ENCODE measurements around the gene MICU1. TPM values are rescaled to one million over a fixed set of nuclear protein-coding genes. Genes with fewer than 3 reads are reported as not detected.
"Not testable (repeated sequence)": the region's sequence is repeated elsewhere in the genome, so short reads cannot be mapped to it uniquely, and the experiment has no call there.

MICU1 gene
- total RNA-seq, 1 experiment from 2014 or later: 25.5 TPM

DNA sequence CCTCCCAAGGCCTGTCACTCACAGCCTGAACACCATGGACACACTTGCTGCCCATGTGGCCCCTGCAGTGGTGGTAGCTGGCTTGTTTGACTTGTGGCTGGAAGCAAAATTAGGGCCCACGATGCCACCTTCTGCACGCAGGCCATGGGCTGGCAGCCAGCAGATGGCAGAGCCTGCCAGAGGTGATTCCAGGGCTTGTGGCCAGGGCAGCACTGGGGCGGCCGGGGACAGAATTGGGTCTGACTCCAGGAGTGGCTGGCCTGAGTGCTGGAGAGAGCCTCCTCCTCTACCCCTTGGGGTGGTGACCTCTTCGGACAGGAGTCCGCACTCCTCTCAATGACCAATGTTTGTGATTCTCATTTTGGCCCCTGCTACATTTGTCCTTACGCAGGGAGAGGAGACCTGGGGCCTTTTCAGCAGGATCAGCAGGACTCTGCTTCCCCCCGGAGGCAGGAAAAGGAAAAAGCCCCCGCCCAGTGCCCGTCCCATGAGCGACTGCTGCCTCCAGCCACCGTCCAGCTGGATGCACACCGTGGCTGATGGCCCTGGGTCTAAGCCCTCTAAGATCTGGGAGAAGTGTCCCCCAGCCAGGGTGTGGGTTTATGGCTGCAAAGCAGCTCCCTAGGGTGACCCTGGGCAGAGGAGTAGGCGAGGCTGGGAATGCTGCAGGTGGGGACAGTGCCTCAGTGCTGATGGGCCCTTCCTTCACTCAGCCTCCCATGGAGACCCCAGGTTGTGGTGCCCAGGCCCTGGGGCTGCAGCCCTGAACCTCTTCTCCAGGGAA is 297.6 kb downstream of the MICU1 start:
- Mint-ChIP-seq H3K4me3 (ENCODE audit: unreplicated experiment) (no peak overlapping the region), H3K9me3 (ENCODE audit: unreplicated experiment) (no peaks in the 10 kb centered on the region), H3K4me1 (ENCODE audit: insufficient read depth, unreplicated experiment) (peaks cover 29% of the 10 kb centered on the region), H3K27me3 (ENCODE audit: insufficient read depth, unreplicated experiment) (no peaks in the 10 kb centered on the region), H3K36me3 (ENCODE audit: insufficient read depth, unreplicated experiment) (peaks cover 14% of the 10 kb centered on the region), H3K27ac (ENCODE audit: low read depth, unreplicated experiment) (peak overlapping the region; percentile 7)
- TF ChIP-seq, protein P1, sequence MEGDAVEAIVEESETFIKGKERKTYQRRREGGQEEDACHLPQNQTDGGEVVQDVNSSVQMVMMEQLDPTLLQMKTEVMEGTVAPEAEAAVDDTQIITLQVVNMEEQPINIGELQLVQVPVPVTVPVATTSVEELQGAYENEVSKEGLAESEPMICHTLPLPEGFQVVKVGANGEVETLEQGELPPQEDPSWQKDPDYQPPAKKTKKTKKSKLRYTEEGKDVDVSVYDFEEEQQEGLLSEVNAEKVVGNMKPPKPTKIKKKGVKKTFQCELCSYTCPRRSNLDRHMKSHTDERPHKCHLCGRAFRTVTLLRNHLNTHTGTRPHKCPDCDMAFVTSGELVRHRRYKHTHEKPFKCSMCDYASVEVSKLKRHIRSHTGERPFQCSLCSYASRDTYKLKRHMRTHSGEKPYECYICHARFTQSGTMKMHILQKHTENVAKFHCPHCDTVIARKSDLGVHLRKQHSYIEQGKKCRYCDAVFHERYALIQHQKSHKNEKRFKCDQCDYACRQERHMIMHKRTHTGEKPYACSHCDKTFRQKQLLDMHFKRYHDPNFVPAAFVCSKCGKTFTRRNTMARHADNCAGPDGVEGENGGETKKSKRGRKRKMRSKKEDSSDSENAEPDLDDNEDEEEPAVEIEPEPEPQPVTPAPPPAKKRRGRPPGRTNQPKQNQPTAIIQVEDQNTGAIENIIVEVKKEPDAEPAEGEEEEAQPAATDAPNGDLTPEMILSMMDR (IDR thresholded peaks at IDR 0.05; ENCODE audit: unreplicated experiment): peak; percentile 51
- intact Hi-C loops (cut with micrococcal nuclease): loop anchor here (1.0 to 2.0 kb wide), 2 partner anchors 84 to 201 kb away; no protein-coding TSS in a partner anchor
- BruUV-seq (replicated peaks): no TSS peak
- CTCF ChIA-PET: interaction anchor here (0.5 to 6.0 kb wide), 18 partner anchors 10 to 344 kb away, joined by 3 to 52 read pairs (median 4); partner anchors contain the start of gene DDIT4
- POLR2A ChIA-PET: interaction anchor here (0.5 to 12.8 kb wide), 10 partner anchors 7 to 99 kb away, joined by 3 to 399 read pairs (median 4); partner anchors contain the start of gene DDIT4
- peak; percentile 83 for DNase-seq (ENCODE audit: unreplicated experiment)

DNA sequence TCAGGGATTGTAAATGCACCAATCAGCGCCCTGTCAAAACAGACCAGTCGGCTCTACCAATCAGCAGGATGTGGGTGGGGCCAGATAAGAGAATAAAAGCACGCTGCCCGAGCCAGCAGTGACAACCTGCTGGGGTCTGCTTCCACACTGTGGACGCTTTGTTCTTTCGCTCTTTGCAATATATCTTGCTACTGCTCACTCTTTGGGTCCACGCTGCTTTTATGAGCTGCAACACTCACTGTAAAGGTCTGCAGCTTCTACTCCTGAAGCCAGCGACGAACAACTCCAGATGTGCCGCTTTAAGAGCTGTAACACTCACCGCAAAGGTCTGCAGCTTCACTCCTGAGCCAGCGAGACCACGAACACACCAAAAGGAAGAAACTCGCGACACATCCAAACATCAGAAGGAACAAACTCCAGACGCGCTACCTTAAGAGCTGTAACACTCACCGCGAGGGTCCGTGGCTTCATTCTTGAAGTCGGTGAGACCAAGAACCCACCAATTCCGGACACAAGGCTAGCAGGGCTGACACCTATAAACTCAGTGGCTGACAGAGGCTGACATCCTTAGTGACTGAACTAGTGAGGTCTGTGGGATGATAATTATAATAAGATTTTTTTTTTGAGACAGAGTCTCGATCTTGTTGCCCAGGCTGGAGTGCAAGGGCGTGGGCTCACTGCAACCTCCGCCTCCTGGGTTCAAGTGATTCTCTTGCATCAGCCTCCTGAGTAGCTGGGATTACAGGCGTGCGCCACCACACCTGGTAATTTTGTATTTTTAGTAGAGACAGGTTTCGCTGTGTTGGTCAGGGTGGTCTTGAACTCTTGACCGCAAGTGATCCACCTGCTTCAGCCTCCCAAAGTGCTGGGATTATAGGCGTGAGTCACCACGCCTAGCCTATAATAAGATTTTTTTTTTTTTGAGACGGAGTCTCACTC is 298.9 kb downstream of the MICU1 start:
- H3K9me3 Mint-ChIP-seq (ENCODE audit: unreplicated experiment); BruUV-seq (replicated peaks); H3K27me3 Mint-ChIP-seq (ENCODE audit: insufficient read depth, unreplicated experiment); H3K4me3 Mint-ChIP-seq (ENCODE audit: unreplicated experiment); intact Hi-C loops (cut with micrococcal nuclease); H3K27ac Mint-ChIP-seq (ENCODE audit: low read depth, unreplicated experiment); DNase-seq (ENCODE audit: unreplicated experiment): not testable (repeated sequence)
- ChIA-PET POLR2A (interaction anchor here (1.4 to 12.8 kb wide), 4 partner anchors 11 to 82 kb away, joined by 4 to 399 read pairs (median 10); partner anchors contain the start of gene DDIT4), CTCF (interaction anchor here (0.5 to 6.0 kb wide), 14 partner anchors 26 to 441 kb away, joined by 3 to 52 read pairs (median 3); partner anchors contain the start of gene DDIT4)
- H3K36me3 Mint-ChIP-seq (ENCODE audit: insufficient read depth, unreplicated experiment): peaks cover 12% of the 10 kb centered on the region
- H3K4me1 Mint-ChIP-seq (ENCODE audit: insufficient read depth, unreplicated experiment): peaks cover 32% of the 10 kb centered on the region

DNA sequence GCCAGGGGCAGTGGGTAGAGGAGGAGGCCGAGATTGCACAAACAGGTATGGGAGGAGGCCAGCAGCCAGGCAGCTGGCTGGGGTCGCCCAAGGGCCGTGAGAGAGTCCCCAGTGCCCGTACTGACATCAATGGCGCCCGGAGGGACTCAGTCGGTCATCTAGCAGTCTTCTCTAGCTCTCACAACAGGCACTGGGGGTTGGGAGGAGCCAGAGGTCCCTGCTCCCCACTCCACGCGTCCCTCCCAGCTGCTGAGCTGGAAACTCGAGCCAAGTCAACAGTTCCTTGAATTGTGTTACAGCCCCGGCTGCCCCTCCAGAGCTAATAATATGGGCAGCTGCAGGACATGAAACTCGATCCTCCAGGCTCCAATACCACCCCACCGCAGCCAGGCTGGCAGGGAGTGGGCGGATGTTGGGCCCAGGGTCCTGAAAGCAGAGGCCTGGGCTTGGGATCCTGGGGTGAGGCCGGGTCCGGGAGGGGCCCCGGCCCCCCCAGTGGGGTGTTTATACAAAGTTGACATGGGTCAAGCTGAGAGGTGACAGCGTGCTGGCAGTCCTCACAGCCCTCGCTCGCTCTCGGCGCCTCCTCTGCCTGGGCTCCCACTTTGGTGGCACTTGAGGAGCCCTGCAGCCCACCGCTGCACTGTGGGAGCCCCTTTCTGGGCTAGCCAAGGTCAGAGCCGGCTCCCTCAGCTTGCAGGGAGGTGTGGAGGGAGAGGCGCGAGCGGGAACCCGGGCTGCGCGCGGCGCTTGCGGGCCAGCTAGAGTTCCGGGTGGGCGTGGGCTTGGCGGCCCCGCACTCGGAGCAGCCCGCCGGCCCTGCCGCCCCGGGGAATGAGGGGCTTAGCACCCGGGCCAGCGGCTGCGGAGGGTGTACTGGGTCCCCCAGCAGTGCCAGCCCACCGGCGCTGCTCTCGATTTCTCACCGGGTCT is 300.4 kb downstream of the MICU1 start:
- intact Hi-C loops (cut with micrococcal nuclease); BruUV-seq (replicated peaks); H3K27ac Mint-ChIP-seq (ENCODE audit: low read depth, unreplicated experiment); H3K9me3 Mint-ChIP-seq (ENCODE audit: unreplicated experiment); H3K27me3 Mint-ChIP-seq (ENCODE audit: insufficient read depth, unreplicated experiment); H3K4me3 Mint-ChIP-seq (ENCODE audit: unreplicated experiment): not testable (repeated sequence)
- H3K4me1 Mint-ChIP-seq (ENCODE audit: insufficient read depth, unreplicated experiment): peaks cover 34% of the 10 kb centered on the region
- H3K36me3 Mint-ChIP-seq (ENCODE audit: insufficient read depth, unreplicated experiment): peaks cover 12% of the 10 kb centered on the region
- DNase-seq (ENCODE audit: unreplicated experiment): peak; percentile 85
- CTCF ChIA-PET: interaction anchor here (0.7 to 1.3 kb wide), 2 partner anchors 11 to 194 kb away, joined by 3 to 5 read pairs; no protein-coding TSS in a partner anchor
- POLR2A ChIA-PET: interaction anchor here (12.8 to 14.5 kb wide), 2 partner anchors 49 to 50 kb away, joined by 383 to 399 read pairs; partner anchors contain the start of gene DDIT4

DNA sequence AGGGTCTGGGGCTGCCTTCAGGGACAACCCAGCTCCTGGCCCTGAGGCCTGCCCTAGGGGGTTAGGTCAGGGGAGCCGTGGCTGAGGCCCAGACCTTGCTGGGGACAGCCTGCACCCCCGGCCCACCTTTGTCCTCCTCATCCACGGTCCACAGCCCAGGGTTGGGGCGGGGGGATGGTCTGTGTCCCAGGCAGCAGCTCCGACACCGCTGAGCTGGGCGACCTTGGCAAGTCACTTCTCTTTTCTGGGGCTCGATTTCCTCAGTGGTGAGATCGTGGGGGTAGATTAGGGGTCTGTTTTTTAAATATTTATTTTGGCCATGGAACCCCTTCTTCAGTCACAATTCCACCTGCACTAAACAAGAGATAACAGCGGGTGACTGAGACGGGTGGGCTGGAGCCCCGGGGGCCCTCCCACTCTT is 302.1 kb downstream of the MICU1 start:
- Mint-ChIP-seq H3K9me3 (ENCODE audit: unreplicated experiment) (no peaks in the 10 kb centered on the region), H3K4me3 (ENCODE audit: unreplicated experiment) (no peak overlapping the region), H3K27ac (ENCODE audit: low read depth, unreplicated experiment) (peak overlapping the region; percentile 95), H3K4me1 (ENCODE audit: insufficient read depth, unreplicated experiment) (peaks cover 35% of the 10 kb centered on the region), H3K36me3 (ENCODE audit: insufficient read depth, unreplicated experiment) (peaks cover 6% of the 10 kb centered on the region), H3K27me3 (ENCODE audit: insufficient read depth, unreplicated experiment) (no peaks in the 10 kb centered on the region)
- DNase-seq (ENCODE audit: unreplicated experiment): no peak
- ChIA-PET CTCF (no interaction called here), POLR2A (interaction anchor here (6.2 to 14.5 kb wide), 2 partner anchors 9 to 47 kb away, joined by 249 to 383 read pairs; partner anchors contain the start of gene DDIT4)
- BruUV-seq (replicated peaks): no TSS peak
- intact Hi-C loops (cut with micrococcal nuclease): no loop called here
- TF ChIP-seq, protein P1 (IDR thresholded peaks at IDR 0.05; ENCODE audit: unreplicated experiment): no peak

Data from MCF 10A (cell line).